OCI-M1 (cell line): Measurements from ENCODE around the gene ZNF507.

Experiments
- DNase-seq: peaks from one replicate; lab custom pipeline; 2025; lab: John Stamatoyannopoulos, UW

The ZNF507 gene

DNA sequence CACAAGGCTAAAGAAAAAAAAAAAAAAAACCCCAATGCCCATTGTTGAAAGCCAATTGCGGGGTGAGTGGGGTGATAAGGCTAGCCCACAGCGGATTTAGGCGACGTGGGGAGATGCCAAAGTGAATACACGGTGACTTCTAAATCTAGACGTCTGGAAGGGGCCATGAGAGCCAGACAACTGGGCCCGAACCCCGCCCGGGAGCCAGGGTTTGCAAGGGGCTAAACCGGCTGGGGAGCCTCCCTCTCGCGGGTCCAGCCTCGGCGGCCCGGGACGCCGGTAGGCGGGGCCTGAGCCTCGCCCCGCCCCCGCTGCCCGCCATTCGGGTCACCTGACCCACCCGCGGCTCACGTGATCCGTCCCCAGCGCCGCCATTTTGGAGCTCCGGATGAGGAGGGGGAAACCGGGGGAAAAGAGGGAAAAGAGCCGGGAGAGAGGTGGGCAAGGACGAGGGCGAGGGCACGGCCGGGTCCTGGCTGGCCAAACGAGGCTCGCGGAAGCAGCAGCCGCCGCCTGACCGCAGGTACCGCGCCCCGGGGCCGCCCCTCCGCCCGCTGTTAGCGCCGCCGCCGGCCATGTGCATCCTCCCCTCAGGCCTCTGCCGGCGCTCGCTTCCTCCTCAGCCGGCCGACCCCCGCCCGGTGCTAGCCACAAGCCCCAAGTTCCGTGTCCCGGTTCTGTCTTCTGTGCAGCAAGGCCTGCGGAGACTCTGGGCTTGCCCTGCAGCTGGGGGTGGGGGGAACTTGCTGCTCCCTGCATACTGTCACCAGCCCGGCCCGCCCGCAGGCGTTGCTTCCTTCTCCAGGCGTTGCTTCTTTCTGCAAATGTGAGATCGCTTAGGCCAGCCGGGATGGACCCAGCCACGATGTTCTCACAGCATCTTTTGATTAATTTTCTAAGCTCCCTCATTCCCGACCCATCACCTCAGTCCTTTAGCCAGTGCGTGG is at the start of gene ZNF507:
ZNF507 (plus strand) TSS at position 350 of the 947 bp plus-strand sequence. CDS start 7,221 bp downstream, outside the sequence.
- peak; percentile 92 for DNase-seq

DNA sequence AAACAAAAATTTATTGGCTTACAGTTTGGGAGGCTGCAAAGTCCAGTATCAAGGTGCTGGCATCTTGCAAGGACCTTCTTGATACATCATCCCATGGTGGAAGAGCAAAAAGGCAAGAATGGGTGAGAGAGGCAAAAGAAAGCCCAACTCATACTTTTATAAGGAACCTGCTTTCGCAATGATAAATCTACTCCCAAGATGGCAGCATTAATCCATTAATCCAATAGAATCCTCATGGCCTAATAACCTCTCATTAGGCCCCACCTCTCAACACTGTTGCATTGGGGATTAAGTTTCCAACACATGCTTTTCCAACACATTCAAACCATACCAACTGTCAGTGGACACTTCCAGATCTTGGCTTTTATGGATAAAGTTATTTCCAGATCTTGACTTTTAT is 48.7 kb upstream of the ZNF507 start:
- DNase-seq: no peak

- no peak for DNase-seq
Observed at GRCh38 chr19:32302778-32303177, 42.6 kb upstream of the ZNF507 start.

GRCh38 chr19:32303193-32303592 is 42.2 kb upstream of the ZNF507 start:
- DNase-seq: no peak

DNA sequence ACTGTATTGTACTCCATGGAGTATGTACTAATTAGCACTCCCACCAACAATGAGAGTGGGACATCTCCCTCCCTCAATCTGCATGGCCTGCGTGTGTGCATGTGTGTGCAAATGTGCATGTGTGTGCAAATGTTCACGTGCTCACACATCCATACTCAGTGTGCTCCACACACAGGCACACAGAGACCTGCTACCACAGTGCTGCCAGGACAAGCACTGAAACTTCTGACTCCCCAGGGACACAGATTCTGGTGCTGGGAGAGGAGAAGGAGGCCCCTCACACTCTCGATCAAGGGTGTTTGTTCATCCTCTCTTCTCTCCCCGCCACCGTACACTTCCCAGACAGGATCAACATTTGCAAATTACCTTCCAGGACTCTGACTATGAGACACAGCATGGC is 37.8 kb upstream of the ZNF507 start:
- no peak for DNase-seq

- DNase-seq: no peak
Observed at GRCh38 chr19:32308431-32309077, 36.9 kb upstream of the ZNF507 start.

DNA sequence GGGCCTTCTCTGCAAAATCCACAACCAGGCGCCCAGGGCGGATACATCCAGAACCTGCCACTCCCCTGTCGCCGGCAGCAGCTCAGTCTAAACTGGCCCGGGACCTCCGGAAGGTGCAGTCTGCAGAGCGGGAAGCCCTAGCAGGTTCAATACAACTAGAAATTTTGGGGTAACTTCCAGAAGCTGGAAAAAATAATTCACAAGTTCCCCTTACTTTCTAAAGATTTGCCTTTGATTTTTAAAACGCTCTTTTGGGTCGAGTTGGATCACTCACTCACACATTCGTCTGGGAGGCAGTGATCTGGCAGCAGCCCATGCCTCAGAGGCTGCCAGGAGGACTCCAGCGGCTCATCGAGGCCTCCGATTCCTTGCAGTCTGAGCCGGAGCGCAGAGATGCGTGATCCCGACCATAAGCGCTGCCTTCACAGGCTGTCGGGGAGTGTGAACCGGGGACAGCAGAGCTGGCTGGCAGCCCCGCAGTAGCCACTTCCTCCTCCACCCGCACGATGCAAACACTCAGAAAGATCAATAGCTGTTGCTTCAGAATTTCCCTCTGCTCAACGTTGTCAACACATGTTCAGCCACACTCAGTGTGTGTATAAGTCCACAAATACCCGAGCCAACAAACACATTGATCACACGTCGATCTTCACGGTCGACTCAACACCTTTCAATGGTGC is 35.6 kb upstream of the ZNF507 start:
- no peak for DNase-seq

DNA sequence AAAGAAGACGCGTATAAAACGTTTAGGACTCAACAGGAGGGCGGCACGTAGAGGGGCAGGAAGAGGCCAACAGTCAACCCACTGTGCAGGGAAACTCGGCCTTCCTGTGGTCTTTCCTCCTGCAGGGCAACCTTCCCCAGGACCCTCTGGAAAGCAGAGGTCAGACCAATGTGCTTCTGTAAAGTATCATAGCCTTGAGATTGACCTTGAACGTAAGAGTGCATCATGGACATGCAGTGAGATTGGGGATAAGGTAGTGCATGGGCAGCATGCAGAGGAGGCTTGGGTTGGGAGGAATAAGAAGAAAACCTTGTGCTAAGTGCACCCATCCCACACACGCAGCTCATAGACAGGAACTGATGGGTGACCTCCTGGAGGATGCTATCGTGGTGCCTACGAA is 34.0 kb upstream of the ZNF507 start:
- DNase-seq: no peak

GRCh38 chr19:32313569-32314265 is 31.7 kb upstream of the ZNF507 start:
- no peak for DNase-seq

GRCh38 chr19:32316034-32316433 is 29.4 kb upstream of the ZNF507 start:
- no peak for DNase-seq

- no peak for DNase-seq
Observed at GRCh38 chr19:32317086-32317485, 28.3 kb upstream of the ZNF507 start.

- peak; percentile 27 for DNase-seq
Observed at GRCh38 chr19:32318884-32319520, 26.4 kb upstream of the ZNF507 start.

GRCh38 chr19:32322541-32322940 is 22.9 kb upstream of the ZNF507 start:
- DNase-seq: no peak

DNA sequence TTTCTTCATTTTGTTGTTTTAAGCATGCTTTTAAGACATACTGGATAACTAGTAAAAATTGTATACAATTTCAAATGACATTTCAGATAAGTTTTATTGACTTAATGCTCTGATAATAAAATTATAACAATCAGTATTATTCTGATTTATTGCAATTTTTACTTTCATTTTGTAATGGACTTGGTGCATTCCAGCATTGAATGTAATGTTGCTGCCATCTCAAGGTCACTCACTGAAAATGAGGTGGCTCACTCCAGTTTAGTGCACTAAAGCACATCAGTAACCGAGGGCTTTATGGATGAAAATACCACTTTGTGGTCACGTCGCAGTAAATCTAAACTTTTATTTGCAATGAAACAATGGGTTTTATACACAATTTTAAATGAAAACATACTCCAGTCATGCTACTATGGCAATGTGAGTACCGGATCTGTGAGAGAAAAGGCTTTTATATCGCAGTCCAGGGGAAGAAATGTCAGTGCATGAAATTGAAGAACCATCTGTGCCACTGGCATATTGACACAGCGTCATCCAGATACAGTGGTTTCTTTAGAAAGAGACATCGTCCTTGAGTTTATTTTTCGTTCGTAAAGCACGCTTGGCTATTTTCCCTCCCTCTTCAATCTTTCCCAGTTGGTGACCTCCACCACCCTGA is 20.7 kb upstream of the ZNF507 start:
- peak; percentile 51 for DNase-seq

GRCh38 chr19:32330213-32330857 is 15.1 kb upstream of the ZNF507 start:
- DNase-seq: no peak

- no peak for DNase-seq
Observed at GRCh38 chr19:32333227-32333626, 12.2 kb upstream of the ZNF507 start.

DNA sequence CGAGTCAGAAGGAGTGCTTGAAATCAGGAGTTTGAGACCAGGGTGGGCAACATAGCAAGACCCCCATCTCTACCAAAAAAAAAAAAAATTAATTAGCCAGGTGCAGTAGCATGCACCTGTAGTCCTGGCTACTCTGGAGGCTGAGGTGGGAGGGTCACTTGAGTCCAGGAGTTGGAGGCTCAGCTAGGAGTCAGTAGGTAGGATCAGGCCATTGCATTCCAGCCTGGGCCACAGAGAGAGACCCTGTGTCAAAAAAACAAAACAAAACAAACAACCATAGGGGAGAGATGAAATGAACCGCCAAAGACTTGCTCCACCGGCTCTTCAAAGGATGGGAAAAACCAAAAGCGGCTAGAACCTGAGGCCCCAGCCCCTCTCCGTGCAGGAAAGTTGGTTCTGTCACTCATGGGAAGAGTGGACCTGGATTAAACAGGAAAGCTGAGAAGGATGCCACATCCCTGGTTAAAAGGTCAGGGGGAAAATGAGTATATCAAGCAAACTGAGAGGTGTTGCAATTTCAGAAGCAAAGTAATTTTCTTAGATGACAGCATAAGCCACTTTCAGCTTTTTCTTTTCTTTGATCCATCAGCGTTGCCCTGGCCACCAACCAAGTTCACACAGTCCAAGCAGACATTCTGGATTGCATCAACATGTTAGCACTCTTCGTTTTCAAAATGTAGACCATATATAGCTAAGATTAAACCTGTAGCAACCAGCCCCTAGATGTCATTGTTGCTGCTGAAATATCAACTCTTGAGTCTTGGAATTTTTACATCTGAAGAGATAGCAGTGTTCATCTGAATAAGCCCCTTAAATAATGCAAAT is 8.9 kb upstream of the ZNF507 start:
- peak; percentile 67 for DNase-seq

DNA sequence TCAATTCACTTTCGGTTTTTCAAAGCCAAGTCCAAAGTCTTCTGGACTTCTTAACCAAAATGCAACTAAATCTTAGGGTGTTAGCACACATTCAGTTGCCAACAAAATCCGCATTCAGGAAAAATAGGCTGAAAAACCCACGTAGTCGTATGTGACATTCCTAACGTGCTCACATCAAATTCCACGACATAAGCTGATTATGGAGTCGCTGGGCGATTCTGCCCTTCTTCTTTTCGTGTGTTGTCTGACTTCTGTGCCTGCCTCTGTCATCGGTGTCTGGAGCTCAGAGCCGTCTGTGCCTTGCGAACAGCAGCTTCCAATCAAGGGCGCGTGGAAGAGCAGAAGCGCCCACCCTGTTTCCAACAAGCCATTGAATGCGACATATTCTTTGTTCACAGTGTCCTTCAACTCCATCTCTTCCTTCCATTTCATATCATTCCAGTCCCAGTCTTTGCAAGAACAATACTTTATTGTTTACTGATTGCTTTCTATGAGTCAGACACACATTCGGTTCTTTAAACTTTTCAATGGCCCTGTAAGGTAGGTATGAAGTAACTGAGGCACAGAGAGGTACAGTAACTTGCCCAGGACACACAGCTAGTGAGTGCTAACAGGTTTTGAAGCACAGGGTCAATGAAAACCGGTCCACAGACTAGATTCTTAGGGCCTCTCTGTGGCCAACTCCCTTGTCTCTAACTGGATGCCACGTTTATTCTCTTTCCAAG is 8.2 kb upstream of the ZNF507 start:
- no peak for DNase-seq

DNA sequence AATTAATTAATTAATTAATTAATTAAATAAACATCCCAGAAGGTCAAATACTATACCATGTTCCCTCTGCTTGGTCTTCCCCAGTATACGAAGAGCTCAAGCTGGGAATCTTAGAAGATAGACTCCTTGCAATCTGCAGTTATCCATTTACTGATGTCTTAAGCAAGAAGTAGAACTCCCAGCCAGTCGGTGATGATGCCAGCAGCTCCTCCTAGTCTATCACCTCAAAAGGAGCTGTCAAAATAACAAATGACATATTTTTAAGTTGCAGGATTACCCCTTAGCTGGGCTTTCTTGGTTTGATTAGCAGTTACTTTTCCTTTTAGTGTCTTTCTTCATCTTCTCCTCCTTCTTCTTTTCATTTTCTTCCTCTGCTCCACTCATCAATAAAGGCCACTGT is 6.0 kb upstream of the ZNF507 start:
- no peak for DNase-seq
